NCI-H146 treated with DMSO at 0.1 percent for 48 hours (cell line): ENCODE results near the gene CELF2.

Experiments
- DNase-seq: peaks from one replicate; lab custom pipeline; 2025; ENCODE audit not compliant: unreplicated experiment; lab: John Stamatoyannopoulos, UW

Gene CELF2

GRCh38 chr10:11290156-11290890 lies 272.7 kb downstream of the CELF2 start:
- DNase-seq, result no peak

DNA sequence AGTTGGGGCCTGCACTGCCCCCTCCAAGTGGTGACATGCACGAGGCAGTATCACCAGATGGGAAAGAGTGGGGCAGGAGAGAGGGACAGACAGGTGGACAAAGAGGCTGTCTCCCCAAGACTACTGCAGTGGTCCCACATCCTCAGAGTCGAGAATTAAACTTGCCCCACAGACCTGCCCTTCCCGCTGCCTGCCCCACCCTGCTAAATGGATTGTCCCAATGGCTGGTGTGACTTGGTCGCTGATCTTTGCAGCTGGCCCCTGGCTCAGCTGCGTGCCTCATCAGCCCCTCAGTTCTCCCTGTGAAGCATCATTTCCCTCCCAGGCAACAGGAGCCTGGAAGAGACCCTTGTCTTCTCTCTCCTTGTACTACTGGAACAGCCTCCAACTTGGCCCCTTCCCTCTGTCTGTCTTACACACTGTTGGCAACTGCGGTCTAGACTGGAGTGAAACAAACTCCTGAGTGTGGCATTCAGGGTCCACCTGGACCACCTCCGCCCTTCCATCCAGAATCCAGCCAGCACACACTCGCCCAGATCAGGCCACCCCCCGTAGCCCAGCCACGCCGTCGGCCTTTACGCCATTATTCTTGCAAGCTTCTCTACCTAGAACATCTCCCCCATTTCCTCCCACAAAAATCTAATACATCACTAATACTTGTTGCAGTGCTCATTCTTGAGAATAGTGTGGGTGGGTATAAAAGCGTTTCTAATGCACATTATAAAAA lies 275.1 kb downstream of the CELF2 start:
- no peak for DNase-seq

DNA sequence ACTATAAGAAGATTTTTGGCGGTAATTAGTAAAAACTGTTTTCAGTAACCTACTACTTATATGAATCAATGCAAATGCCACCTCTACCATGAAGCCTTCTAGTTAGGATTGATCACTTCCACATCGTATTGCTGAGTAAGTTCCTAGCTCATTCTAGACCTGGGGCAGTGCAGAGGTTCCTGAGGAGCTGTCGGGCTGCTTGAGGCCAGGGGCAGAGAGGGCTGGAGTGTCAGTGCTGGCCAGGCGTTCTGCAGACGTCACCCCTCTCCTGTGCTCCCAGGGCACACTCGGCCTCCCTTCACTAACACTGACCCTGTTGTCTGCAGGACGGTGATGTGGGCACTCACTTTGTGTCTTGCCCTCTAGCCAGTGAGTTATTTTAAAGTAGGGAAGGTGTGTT lies 275.7 kb downstream of the CELF2 start:
- DNase-seq, result no peak

DNA sequence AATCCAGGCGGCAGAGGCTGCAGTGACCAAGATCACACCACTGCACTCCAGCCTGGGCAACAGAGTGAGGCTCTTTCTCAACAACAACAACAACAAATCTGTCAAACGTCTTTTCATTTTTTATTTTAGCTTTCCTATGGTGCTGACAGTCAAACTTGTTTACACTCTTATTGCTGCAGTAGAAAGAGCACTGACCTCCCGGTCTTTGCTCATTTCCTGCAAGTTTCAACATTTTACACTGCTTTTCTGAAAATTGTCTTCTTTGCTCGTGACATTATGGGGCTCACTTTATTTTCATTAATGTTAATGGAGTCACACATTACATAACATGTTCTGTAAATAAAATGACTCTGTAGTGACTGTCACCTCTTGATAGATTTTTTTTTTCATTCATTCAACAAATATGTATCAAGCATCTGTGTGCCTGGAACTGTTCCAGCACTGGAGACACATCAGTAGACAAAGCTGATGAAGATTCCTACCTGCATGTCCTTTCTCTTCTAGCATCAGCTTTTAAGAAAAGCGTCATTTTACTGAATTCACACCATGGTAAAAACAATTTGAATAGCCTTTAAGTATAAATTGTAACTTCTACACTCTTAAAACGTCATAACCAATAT lies 277.3 kb downstream of the CELF2 start:
- DNase-seq, result no peak

- no peak for DNase-seq
These were observed 277.8 kb downstream of the CELF2 start for GRCh38 chr10:11295492-11295891.

DNA sequence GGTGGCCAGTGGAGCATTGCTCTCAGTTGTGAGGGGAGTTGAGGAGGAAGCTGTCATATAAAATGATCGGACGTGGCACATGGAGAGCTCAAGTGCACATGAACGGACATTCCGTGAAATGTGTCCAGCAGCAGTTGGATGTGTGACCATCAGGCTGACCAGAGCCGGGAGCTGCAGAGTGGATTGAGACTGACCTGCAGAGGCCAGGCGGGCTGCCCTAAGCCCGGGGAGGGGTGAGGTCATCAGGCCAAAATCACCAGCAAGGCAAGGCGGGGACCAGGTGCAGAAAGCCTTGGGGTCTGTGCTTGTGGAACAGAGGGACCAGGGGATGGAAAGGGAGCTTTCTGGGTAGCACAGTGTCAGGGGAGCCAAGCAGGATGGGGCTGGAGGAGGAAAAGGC lies 279.5 kb downstream of the CELF2 start:
- DNase-seq, result no peak

DNA sequence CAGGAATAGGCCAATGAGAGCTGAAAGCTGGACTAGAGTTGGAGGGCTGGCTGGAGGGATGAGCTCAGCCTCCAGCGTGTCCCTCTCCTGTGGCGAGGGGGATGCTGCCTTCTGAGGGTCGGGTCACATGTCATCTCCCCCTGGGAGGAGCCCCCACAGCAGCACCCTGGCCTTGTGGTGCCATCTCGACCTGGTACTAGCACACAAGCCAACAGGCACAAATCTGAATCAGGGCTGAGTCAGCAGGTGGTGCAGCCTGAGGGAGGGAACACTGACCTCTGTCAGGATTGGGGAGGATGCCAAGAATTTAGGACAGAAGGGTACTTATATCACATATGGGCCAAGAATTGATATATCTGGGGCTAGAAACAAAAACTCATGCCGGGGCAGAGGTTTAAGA lies 280.4 kb downstream of the CELF2 start:
- no peak for DNase-seq

DNA sequence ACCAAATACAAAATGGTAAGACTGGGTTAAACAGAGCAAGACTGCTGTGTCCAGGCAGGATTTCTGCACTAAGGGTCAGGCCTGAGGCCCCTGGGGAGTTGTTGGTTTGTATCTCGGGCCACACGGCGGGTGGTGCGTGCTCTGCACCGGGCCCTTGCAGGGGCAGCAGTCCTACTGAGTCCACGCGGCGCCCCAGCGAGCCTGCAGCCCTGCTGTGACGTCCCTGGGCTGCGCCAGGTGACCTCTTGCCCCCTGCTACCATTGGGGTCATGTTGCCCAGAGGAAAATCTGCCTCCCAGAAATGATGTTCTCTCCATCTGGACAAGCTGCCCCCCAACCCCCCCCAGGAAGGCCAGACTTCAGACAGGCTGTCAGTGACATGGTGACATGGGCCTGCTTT lies 281.5 kb downstream of the CELF2 start:
- DNase-seq, result no peak

DNA sequence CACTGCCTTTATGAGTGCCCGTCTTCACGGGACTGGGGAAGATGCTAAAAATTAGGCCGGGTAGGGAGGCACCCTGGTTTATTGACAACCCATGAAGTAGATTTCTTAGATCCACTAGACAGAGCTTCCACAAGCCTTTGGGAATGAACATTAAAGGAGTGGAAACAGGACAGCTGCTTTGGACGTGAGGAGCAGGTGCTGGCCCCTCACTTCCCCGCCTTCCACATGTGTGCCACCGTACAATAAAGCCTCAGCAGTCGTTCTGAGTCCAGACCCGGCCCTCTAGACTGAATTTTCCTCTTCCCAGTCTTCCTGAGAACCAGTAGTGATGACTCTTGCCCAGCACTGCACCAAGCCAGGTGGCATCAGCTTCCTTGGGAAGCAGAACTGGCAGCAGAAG lies 282.4 kb downstream of the CELF2 start:
- no peak for DNase-seq

DNA sequence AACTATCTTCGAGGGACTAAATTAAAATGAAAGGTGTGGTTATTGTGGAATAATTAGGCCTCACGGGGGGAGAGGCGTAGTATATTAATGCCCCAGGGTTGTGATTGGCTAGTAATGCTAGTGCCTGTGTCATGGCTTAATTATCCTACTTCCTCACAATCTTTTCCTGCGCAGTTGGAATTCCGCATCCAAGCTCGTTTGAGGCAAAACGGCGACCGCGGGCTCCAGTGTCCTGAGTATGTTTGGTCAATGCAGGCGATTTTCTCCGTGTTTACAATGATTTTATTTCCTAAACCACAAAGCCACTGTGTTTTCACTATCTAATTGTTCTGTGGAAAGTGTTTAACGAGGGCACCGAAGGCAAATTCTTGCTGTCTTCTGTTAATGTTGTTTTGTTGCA lies 282.9 kb downstream of the CELF2 start:
- DNase-seq, result no peak

DNA sequence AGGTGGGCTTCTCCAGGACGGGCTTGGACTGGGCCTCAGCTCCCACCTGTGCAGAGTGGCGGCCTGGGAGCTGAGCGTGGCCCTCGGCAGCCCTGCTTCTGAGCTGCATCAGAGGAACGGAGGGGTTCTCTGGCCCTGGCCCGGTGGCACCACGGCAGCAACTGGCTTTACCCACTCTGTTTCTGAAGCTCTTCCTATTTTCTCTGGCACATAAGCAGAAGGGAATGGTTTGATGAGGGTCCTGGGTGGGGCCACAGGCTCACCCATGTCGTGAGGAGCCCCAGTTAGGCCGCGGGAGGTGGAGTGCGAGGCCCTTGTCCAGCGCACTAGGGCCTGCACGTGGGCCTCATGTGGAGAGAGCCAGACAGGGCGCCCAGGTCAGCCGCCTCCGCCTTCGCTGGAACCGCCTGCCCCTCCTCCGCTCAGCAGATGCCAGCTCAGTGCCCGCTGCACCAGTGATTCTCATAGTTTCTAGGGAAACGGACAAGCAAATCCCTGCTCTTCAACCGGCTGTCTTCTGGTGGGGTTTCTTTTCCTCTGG lies 284.0 kb downstream of the CELF2 start:
- DNase-seq, result no peak

- no peak for DNase-seq
These were observed 284.5 kb downstream of the CELF2 start for GRCh38 chr10:11302181-11302580.

GRCh38 chr10:11303361-11304170 lies 285.9 kb downstream of the CELF2 start:
- DNase-seq, result no peak

- no peak for DNase-seq
These were observed 287.4 kb downstream of the CELF2 start for GRCh38 chr10:11304906-11305585.

DNA sequence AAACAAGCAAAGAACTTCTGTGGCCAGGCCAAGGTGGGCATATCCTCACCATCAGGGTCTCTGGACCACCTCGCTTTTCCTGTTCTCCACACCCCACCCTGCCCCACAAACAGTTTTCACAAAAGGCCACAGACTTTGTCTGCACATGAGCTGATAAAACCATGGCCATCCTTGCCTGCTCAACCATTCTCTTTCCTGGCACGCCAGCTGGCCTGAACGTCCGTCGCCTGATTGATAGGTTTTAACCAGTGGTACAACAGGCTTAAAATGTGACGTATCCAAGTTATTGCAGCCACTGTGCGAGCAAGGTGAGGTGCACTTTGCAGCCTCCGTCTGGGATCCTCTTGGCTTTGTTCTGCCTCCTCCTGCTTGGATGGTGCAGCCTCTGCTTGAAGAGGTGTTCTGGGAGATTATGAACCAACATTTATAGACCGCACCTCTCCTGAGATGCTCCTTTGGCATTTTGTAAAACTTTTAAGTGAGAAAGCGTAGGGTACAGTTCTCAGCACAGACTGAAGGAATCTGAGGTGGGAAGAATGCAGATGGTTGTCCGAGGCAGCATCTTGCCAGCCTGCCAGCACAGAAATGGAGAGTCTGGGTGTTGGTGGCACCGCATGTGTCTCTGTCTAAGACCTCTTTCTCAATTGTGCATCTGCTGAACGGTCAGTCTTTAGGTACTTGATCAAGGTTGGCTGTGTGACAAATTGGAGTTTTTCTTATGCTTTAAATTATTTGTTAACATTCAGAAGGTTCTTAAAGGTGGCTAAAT lies 288.3 kb downstream of the CELF2 start:
- no peak for DNase-seq

- no peak for DNase-seq
These were observed 289.3 kb downstream of the CELF2 start for GRCh38 chr10:11307004-11307403.

DNA sequence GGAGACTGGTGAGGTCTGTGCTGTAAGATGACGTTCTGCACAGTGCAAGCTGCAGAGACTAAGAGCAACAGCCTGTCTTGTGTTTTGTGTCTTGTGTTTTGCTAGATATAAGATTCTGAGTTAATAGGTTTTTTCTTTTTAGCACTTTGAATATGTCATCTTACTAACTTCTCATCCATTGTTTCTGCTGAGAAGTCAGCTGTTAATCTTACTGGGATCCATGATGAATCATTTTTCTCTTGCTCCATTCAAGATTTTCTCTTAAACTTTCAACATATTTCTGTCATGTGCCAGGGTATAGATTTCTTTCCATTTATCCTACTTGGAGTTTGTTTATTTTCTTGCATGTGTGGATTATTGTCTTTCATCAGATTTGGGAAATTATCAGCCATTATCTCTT lies 290.3 kb downstream of the CELF2 start:
- DNase-seq, result no peak

- DNase-seq, result no peak
These were observed 293.4 kb downstream of the CELF2 start for GRCh38 chr10:11311027-11311426.

GRCh38 chr10:11313463-11313862 lies 295.8 kb downstream of the CELF2 start:
- no peak for DNase-seq
